Lung (tissue), 12 donors: Measurements from ENCODE around the gene LGR4. TPM values are rescaled to one million over a fixed set of nuclear protein-coding genes. Genes with fewer than 3 reads are reported as not detected.

Source experiments
- ATAC-seq: fragments of 200-7000 bp; cut with Tn5 transposase; one replicate; pipeline ENCODE4 v1.9.1; 2020; ENCODE audit warnings: moderate number of reproducible peaks; ENCODE audit not compliant: insufficient read depth, low FRiP score
- DNase-seq, 3 donors: peaks; one replicate each; pipeline ENCODE4 v3.0.0-alpha.2; 2013 to 2017
- H3K27ac ChIP-seq, 2 donors: one replicate each; pipeline ENCODE4 v1.5.1; 2013; ENCODE audit warnings: mild to moderate bottlenecking in 2 of 2, moderate library complexity in 2 of 2, control low read depth in 1 of 2, inconsistent platforms in 1 of 2, low read depth in 1 of 2, low read length in 1 of 2
- H3K27me3 ChIP-seq, 3 donors: one replicate each; pipeline ENCODE4 v1.5.1; 2013; ENCODE audit warnings: low read length in 2 of 3; ENCODE audit not compliant: control insufficient read depth in 3 of 3, insufficient read depth in 3 of 3
- H3K36me3 ChIP-seq, 4 donors: one replicate each; pipeline ENCODE4 v1.5.1; 2013; ENCODE audit warnings: low read length in 4 of 4, mild to moderate bottlenecking in 1 of 4, moderate library complexity in 1 of 4; ENCODE audit not compliant: control insufficient read depth in 4 of 4, insufficient read depth in 4 of 4
- H3K4me1 ChIP-seq, 5 donors: one replicate each; pipeline ENCODE4 v1.5.1; 2013; ENCODE audit warnings: low read length in 5 of 5, mild to moderate bottlenecking in 2 of 5, moderate library complexity in 1 of 5; ENCODE audit not compliant: control insufficient read depth in 5 of 5, insufficient read depth in 5 of 5
- H3K4me3 ChIP-seq: one replicate; pipeline ENCODE4 v1.5.1; 2013; ENCODE audit warnings: mild to moderate bottlenecking, control low read depth, moderate library complexity
- H3K9ac ChIP-seq, 2 donors: one replicate each; pipeline ENCODE4 v1.5.1; 2013; ENCODE audit warnings: low read length in 2 of 2, control low read depth in 1 of 2; ENCODE audit not compliant: insufficient read depth in 1 of 2
- H3K9me3 ChIP-seq, 4 donors: one replicate each; pipeline ENCODE4 v1.5.1; 2013; ENCODE audit warnings: low read length in 3 of 4, mild to moderate bottlenecking in 1 of 4, moderate library complexity in 1 of 4; ENCODE audit not compliant: control insufficient read depth in 4 of 4, insufficient read depth in 3 of 4
- CTCF ChIP-seq: IDR thresholded peaks from 2 replicates; pipeline ENCODE4 v1.5.1; 2012; ENCODE audit warnings: mild to moderate bottlenecking; ENCODE audit errors: control extremely low read depth, extremely low read depth
- WGBS, 2 donors: extraction: QIAGEN DNeasy Blood & Tissue Kit; methylation state at CpG; one replicate each; pipeline ENCODE4 v1.1.7; 2013; 5-methylcytosine and 5-hydroxymethylcytosine counted together
- polyA plus RNA-seq, 2 donors: library from polyadenylated mRNA; stranded (reverse); fragments of 200-250 nt; gene quantifications; one replicate each; pipeline ENCODE4 v1.2.1, GENCODE V29; 2013
- total RNA-seq, 2 donors: library from RNA; depleted of rRNA in 1 of 2; stranded (reverse); fragments of >200 nt in 1 of 2; gene quantifications; one replicate each; pipeline ENCODE4 v1.2.1, GENCODE V29; 2014 to 2021
- donor health status: control.
- donor health status: control.
- donor health status: Bipolar disorder and iron deficiency.
- donor health status: healthy.
- donor health status: DM: yes; HTN: yes; CAD: no.

Gene LGR4
- total and polyA plus RNA-seq, 4 donors = 2.2 to 29.2 (median 3.7) TPM

GRCh38 chr11:27361649-27362431, 110.8 kb downstream of the LGR4 start:
- Histone ChIP-seq H3K27ac (no peak overlapping the region), H3K4me1 (peaks cover 2 to 15% (median 5%) of the 10 kb centered on the region in 5 donors), H3K36me3 (no peaks in the 10 kb centered on the region), H3K27me3 (no peaks in the 10 kb centered on the region), H3K9me3 (no peaks in the 10 kb centered on the region), H3K4me3 (no peak overlapping the region), H3K9ac (peak overlapping the region in 1 of 2 donors; percentile 81)
- TF ChIP-seq CTCF = no peak
- no peak for ATAC-seq
- 86 to 88% methylated on average over 8 of the region's 8 CpGs for WGBS, 2 donors
- no peak for DNase-seq

DNA sequence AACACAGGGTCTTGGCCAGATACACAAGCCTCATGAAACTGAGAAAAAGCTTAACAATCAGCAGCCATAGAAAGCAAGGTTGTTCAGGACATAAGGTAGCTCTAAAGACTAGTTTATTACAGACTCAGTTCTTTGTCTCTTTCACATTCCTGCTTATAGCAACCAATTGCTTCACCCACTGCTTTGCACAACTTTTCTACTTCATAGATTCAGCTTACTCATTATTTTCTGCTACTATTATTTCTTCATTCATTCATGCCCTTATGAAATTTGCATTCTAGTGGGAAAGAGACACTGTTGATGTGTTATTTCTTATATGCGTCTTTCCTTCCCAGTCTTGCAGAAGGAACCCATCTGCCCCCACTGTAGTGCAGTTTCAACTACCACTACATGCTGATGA, 114.3 kb downstream of the LGR4 start:
- TF ChIP-seq CTCF = no peak
- H3K27ac ChIP-seq = no peak overlapping the region

DNA sequence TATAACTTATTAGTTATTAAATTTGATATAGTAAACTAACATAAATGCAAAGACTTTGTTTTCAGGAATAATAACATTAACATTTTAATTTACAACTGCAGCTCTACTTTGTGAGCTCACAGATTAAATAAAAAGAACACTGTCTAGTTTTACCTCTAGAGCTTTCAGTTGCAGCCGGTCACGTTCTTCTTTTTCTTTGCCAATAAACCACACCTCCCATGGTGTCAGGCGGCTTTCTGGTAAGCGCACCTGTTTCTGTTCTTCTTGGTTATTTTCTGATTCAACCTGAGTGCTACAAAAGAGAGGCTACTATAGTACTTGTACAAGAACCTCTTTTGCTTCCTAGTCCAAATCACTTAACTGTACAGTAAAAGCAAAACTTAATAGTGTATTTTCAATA, 115.3 kb downstream of the LGR4 start:
- no peak for TF ChIP-seq CTCF
- Histone ChIP-seq H3K4me1 (peaks cover 0 to 13% (median 2%) of the 10 kb centered on the region in 5 donors), H3K9ac (no peak overlapping the region), H3K4me3 (no peak overlapping the region), H3K27me3 (no peaks in the 10 kb centered on the region), H3K27ac (no peak overlapping the region), H3K9me3 (no peaks in the 10 kb centered on the region), H3K36me3 (no peaks in the 10 kb centered on the region)
- 65 to 88% methylated on average over 4 of the region's 4 CpGs for WGBS, 2 donors
- no peak for ATAC-seq
- no peak for DNase-seq

More for the DNA sequence above, 114.3 kb downstream of the LGR4 start:
- Histone ChIP-seq H3K9ac (no peak overlapping the region), H3K27me3 (no peaks in the 10 kb centered on the region), H3K36me3 (no peaks in the 10 kb centered on the region), H3K4me1 (peaks cover 0 to 14% (median 4%) of the 10 kb centered on the region in 5 donors), H3K4me3 (no peak overlapping the region), H3K9me3 (no peaks in the 10 kb centered on the region)
- 48 to 79% methylated on average over 1 of the region's 1 CpG for WGBS, 2 donors
- DNase-seq (no peak), ATAC-seq (no peak)
